NCI-H2029 (cell line): ENCODE results near the gene TLE2.
"Not testable (repeated sequence)": the region's sequence is repeated elsewhere in the genome, so short reads cannot be mapped to it uniquely, and the experiment has no call there.

ENCODE experiments used
- DNase-seq: peaks from one replicate; lab custom pipeline; 2025; lab: John Stamatoyannopoulos, UW

TLE2 gene

GRCh38 chr19:3055741-3056416 lies 26.8 kb upstream of the TLE2 start:
- peak; percentile 94 for DNase-seq

GRCh38 chr19:3054972-3055740 lies 26.1 kb upstream of the TLE2 start:
- no peak for DNase-seq

- no peak for DNase-seq
Measured at GRCh38 chr19:3054265-3054971, 25.3 kb upstream of the TLE2 start.

GRCh38 chr19:3053780-3054179 lies 24.7 kb upstream of the TLE2 start:
- DNase-seq, result no peak

DNA sequence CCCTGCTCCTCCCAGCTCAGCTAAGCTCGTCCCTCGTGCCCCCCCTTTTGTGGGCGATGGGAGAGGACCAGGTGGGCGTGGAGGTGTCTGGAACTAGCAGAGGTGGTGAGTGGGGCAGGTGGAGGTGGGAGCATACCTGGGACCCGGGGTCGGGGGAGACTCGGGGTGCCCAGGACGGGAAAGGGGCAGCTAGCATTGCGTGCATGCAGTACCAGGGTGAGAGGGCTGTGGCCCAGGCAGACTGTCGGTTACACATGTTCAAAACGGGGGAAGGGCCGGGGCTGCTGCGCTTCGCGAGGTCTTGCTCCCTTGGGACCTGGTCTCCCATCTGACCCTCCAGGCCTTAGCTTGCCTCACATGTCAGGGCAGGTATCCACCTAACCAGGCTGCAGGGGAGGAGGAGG lies 24.1 kb upstream of the TLE2 start:
- DNase-seq, result no peak

GRCh38 chr19:3050016-3050415 lies 20.9 kb upstream of the TLE2 start:
- not testable (repeated sequence) for DNase-seq

DNA sequence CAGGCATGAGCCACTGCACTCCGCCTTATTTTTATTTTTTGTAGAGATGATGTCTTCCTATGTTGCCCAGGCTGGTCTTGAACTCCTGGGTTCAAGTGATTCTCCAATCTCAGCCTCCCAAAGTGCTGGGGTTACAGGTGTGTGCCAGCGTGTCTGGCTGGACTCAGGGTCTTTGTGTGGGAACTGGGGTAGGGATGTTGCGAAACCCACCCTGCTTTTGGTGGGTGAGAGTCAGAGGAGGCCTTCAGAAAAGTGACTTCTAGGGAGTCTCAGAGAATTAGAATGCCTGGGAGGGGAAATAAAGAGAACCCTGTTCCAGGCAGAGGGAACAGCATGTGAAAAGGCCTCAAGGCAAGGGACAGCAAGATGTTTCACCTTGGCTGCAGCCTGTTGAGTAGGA lies 20.0 kb upstream of the TLE2 start:
- no peak for DNase-seq

DNA sequence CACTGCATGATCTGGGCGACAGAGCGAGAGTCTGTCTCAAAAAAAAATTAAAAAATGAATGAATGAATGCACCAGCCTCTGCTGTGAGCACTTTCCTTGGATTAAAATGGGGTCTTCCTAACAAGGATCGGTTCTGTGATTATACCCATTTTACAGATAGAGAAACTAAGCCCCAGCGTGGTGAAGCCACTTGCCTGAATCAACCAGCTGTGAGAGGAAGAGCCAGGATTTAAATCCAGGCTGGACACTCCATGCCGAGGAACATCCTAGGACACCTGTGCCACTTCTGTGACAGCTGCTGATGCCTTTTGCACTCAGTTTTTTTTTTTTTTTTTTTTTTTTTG lies 19.1 kb upstream of the TLE2 start:
- no peak for DNase-seq

- DNase-seq, result peak; percentile 73
Measured at GRCh38 chr19:3047496-3048189, 18.6 kb upstream of the TLE2 start.

DNA sequence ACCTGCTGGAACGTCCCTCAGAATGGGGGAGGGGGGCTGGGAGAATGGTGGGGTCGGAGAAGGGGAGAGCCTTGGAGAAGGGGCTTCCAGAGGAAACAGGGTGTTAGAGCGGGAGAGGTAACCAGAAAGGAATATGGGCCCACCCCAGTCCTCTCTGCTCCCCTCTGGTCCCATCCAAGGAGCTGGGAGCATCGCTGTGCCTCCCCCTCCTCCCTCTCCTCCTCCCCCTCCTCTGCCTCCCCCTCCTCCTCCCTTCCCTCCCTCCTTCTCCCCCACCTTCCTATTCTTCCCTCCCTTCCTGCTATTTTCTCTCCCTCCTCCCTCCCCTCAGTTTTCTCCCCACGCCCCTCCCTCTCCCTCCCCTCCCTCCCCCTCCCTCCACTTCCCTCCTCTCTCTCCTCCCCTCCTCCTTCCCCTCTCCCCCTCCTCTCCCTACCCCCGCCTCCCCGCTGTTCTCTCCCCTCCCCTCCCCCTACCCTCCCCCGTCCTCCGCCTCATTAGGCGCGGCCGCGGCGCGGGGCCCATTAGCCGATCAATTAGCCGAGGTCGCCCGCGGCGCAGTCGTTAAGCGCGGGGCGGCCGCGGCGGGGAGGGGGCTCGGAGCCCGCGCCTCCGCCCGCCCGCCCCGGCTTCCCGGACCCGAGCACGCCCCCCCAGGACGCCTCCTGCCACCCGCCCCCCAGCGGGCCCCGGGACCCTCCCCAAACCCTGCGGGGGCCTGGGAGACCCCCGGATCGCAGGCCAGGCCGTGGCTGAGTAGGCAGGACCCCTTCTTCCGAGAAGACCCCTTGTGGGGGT lies 17.8 kb upstream of the TLE2 start:
- DNase-seq, result peak; percentile 55

DNA sequence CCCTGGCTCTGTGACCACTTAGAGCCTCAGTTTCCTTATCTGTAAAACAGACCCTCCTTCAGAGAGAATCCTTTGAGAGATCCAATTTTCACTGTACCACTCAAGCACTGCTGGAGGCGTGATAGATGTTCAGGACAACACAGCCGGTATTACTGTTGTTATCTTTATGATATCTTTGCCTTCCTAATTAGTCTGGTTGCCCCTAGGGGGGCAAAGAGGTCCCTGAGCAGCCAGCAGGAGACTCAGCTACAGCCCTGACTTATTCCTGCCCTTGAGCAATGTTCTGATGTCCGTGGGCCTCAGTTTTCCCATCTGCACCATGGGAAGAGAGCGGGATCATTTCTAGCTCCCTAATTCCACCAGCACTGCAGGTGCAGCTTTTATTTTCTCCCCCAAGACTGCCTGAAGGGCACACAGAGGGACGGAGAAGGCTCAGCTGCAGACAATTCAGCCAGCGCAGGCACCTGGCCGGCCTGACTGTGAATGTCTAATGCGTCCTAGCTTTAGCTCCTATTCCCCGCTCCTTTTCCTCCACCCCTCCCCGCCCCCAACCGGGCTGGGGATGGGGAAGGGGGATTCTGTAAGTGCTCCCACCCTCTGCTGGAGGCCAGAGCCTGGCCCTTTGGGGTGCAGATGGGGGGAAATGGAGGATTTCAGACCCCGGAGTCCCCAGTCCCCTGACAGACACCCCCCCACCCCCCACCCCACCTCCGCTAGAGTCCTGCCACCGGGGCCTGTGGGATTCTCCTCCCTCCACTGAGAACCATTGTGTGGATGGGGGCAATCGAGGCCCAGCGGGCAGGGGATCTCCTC lies 17.0 kb upstream of the TLE2 start:
- no peak for DNase-seq

DNA sequence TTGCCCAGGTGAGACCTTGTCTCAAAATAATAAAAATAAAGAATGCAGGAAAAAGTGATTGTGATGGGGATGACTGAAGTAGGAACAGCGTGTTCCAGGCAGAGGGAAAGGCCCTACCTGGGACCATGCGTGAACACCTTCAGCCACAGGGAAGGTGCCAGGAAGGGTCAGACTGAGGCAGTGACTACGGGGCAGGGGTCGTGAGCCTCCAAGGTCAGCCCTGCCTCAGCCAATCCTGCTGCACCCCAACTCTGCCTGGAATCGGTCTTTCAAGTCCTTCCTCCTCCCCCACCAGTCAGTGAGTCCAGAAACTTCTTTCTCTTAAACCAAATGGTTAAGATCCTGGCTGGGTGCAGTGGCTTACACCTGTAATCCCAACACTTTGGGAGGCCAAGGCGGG lies 16.1 kb upstream of the TLE2 start:
- no peak for DNase-seq

DNA sequence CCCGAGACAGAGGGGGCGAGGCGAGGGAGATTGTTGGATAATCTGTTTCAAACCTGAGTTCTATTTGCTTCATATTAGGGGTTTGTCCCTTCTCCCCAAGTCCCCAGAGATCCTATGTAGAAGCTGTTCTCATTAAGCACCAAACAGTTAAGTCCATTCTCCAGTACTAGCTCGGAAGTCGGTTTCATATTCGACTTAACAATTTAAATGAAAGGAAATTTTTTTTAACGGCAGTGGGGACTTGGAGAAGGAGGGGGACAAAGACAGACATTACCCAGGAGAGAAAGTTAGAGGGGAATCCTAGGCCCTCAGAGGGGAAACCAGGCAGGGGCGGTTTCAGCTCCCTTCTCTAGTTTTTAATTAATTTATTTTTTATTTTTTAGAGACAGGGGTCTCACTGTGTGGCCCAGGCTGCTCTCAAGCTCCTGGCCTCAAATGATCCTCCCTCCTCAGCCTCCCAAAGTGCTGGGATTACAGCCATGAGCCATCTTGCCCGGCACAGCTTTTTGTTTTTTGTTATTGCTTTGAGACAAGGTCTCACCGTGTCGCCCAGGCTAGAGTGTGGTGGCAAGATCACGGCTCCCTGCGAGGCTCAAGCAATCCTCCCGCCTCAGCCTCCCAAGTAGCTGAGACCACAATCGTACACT lies 13.7 kb upstream of the TLE2 start:
- DNase-seq, result no peak

DNA sequence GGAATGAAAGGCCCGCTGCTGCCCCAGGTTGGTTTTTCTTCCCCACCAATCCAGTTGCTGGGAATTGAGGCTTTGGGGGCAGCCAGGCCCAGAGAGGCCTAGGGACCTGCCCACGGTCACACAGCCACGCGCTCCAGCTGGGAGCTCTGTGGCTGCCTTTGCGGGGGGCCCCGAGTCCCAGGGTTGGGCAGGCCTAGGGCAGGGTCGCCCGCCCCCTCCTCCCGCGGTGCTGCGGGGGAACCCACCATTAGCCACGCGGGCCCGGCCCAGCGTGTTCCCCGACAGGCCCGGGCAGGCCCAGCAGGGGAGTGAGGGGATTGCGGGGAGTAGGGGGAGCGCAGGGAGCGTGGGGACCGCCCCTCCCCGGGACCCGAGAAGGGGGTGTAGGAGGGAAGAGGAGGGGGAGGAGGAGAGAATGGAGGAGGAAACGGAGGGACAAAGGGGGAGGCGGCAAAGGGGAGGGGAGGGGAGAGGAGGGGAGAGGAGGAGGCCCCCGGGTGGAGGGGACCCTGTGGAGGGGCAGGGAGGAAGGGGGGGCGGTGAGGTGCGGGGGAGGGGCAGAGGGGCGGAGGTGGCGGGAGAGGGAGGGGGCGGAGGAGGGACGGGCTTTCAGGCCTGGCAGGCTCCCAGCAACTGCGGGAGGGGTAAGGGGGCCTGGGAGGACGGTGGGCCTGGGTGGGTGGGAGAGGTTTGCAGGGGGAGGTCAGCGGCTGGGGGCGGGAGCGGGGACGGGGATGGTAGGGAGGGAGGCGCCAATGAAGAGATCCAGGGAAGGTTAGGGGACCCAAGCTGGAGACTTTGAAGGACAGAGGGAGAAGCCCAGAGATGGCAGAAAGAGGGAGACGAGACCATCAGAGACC lies 12.9 kb upstream of the TLE2 start:
- DNase-seq, result no peak

GRCh38 chr19:3041327-3041726 lies 12.2 kb upstream of the TLE2 start:
- no peak for DNase-seq

DNA sequence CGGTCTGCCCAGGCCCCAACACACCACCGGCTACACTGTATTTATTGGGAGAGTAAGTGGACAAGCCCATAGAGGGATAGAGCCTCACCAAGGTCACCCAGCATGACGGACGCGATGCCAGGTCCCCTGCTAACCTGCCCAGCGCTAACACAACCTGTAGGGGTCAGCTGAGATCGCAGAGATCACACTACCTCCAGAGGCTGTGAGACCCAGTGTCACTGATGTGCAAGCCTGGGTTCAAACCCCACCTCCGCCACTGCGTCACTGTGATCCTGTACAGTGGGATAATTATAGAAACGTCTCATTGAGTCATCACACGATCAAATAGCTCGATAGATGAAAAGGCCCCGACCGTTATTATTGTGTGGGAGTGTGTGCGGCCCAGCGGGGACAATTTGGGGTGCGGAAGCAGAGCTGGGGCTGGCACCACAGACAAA lies 10.6 kb upstream of the TLE2 start:
- no peak for DNase-seq

DNA sequence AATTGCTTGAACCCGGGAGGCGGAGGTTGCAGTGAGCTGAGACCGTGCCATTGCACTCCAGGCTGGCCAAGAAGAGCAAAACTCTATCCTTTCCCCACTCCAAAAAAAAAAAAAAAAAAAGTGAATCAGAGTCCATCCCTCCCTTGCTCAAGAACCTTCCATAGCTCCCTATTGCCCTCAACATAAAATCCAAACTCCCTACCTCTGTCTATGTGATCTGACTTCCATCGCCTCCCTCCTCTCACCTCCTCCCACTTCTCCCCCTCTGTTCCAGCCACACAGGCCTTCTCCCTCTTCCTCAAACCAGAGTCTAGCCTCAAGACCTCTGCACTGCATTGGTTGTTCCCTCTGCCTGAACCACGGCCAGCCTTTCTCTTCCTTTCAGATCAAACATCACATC lies 10.0 kb upstream of the TLE2 start:
- no peak for DNase-seq

GRCh38 chr19:3038214-3038613 lies 9.1 kb upstream of the TLE2 start:
- DNase-seq, result no peak

DNA sequence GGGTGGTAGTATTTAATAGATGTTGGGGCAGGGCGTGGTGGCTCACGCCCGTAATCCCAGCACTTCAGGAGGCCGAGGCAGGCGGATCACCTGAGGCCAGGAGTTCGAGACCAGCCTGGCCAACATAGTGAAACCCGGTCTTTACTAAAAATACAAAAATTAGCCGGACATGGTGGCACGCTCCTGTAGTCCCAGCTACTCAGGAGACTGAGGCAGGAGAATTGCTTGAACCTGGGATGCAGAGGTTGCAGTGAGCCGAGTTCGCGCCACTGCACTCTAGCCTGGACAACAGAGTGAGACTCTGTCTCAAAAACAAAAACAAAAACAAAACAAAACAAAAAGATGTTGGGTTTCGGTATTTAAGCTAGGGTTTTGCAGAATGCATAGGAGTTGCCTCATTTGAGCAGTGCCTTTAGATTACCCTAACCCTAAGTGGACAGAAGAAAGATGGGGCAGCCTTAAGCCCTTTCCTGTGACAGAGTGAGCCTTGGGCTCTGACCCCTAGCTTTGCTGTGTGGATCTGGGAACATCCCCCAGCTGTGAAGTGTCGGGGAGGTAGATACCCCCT lies 8.0 kb upstream of the TLE2 start:
- not testable (repeated sequence) for DNase-seq
